KMS-11 (cell line): Measurements from ENCODE around the gene AP3S1.

Experiments
- H2AFZ ChIP-seq: fragments of 200-600 bp; sonication (generic); 2 replicates; pipeline ENCODE4 v1.6.1; 2016; ENCODE audit warnings: antibody characterized with exemption, mixed run types, low read depth
- H3K27ac ChIP-seq: fragments of 200-600 bp; sonication (generic); 2 replicates; pipeline ENCODE4 v1.6.1; 2016; ENCODE audit warnings: mild to moderate bottlenecking, mixed run types
- H3K27me3 ChIP-seq: fragments of 200-600 bp; sonication (generic); 2 replicates; pipeline ENCODE4 v1.6.1; 2017; ENCODE audit warnings: mild to moderate bottlenecking, low read depth, mixed run types, moderate library complexity; ENCODE audit not compliant: insufficient read depth
- H3K36me3 ChIP-seq: fragments of 200-600 bp; sonication (generic); 2 replicates; pipeline ENCODE4 v1.6.1; 2017; ENCODE audit warnings: mild to moderate bottlenecking, mixed run types; ENCODE audit not compliant: insufficient read depth
- H3K4me1 ChIP-seq: fragments of 200-600 bp; sonication (generic); 2 replicates; pipeline ENCODE4 v1.6.1; 2016; ENCODE audit warnings: mild to moderate bottlenecking, low read depth, mixed run types; ENCODE audit not compliant: poor library complexity, severe bottlenecking
- H3K4me2 ChIP-seq: fragments of 200-600 bp; sonication (generic); 2 replicates; pipeline ENCODE4 v1.7.0; 2016; ENCODE audit warnings: mild to moderate bottlenecking, mixed run types
- H3K4me3 ChIP-seq: fragments of 200-600 bp; sonication (generic); IDR thresholded peaks from 2 replicates; pipeline ENCODE4 v1.6.1; 2017; ENCODE audit warnings: low read depth, low read length, mixed read lengths; ENCODE audit not compliant: insufficient read depth
- H3K79me2 ChIP-seq: fragments of 200-600 bp; sonication (generic); 2 replicates; pipeline ENCODE4 v1.6.1; 2016; ENCODE audit warnings: low read depth, mixed run types; ENCODE audit not compliant: insufficient read depth
- H3K9ac ChIP-seq: fragments of 200-600 bp; sonication (generic); 2 replicates; pipeline ENCODE4 v1.6.1; 2016; ENCODE audit warnings: mild to moderate bottlenecking, mixed run types
- H4K20me1 ChIP-seq: fragments of 200-600 bp; sonication (generic); 2 replicates; pipeline ENCODE4 v1.6.1; 2016; ENCODE audit warnings: mild to moderate bottlenecking, mixed run types; ENCODE audit not compliant: insufficient read depth
- TF ChIP-seq, protein P1 (sequence below): fragments of 200-600 bp; sonication (generic); conservative IDR thresholded peaks from 2 replicates; pipeline ENCODE4 v1.6.1; 2017; ENCODE audit warnings: low read depth, mild to moderate bottlenecking, antibody characterized with exemption, low read length, moderate library complexity, mixed read lengths

Gene AP3S1

DNA sequence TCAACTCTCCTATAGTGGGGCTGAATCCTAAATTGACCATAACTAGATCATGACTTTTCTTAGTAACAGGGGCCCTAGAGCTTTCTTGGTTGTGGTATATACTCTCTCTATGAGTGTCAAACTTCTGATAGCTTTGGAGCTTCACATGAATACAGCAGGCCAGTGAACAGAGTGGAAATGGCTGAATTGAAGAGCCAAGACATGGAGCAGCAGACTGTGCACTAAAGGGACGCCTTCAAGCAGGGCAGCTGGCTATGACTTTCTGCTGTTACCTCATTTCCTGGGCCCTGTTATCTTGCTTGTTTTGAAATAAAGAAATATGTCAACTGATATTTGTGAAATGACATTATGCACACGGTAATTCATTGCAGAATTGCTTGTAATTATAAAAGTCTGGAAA is 41.6 kb upstream of the AP3S1 start:
- no peaks in the 10 kb centered on the region for H4K20me1 ChIP-seq
- no peak overlapping the region for H3K4me2 ChIP-seq

DNA sequence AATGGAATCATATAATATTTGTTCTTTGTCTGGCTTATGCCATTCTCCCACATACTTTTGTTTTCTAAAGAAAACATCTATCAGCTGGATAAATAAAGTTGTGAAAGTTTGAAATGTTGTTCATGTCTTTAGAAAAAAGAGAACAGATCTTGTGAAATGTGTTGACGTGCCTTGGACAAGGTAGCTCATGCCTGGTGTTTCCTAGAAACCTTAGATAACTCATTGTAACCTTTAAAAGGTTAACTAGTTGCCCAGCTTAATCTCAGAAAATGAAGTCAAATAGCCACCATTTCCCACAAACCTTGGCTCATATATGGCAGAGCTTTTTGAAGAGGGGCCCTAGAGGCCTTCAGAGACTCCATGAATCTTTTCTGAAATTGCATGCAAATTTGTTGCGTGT is 40.6 kb upstream of the AP3S1 start:
- no peak overlapping the region for H3K9ac ChIP-seq
- H3K79me2 ChIP-seq = no peaks in the 10 kb centered on the region
- TF ChIP-seq, protein P1, sequence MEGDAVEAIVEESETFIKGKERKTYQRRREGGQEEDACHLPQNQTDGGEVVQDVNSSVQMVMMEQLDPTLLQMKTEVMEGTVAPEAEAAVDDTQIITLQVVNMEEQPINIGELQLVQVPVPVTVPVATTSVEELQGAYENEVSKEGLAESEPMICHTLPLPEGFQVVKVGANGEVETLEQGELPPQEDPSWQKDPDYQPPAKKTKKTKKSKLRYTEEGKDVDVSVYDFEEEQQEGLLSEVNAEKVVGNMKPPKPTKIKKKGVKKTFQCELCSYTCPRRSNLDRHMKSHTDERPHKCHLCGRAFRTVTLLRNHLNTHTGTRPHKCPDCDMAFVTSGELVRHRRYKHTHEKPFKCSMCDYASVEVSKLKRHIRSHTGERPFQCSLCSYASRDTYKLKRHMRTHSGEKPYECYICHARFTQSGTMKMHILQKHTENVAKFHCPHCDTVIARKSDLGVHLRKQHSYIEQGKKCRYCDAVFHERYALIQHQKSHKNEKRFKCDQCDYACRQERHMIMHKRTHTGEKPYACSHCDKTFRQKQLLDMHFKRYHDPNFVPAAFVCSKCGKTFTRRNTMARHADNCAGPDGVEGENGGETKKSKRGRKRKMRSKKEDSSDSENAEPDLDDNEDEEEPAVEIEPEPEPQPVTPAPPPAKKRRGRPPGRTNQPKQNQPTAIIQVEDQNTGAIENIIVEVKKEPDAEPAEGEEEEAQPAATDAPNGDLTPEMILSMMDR = no peak
- no peaks in the 10 kb centered on the region for H3K27me3 ChIP-seq
- no peak overlapping the region for H2AFZ ChIP-seq
- H4K20me1 ChIP-seq = no peaks in the 10 kb centered on the region
- no peaks in the 10 kb centered on the region for H3K4me1 ChIP-seq
- no peak overlapping the region for H3K27ac ChIP-seq
- no peak overlapping the region for H3K4me2 ChIP-seq
- no peak overlapping the region for H3K4me3 ChIP-seq
- no peaks in the 10 kb centered on the region for H3K36me3 ChIP-seq

More for the DNA sequence above, 41.6 kb upstream of the AP3S1 start:
- Histone ChIP-seq H3K27me3 (no peaks in the 10 kb centered on the region), H3K4me1 (no peaks in the 10 kb centered on the region), H3K4me3 (no peak overlapping the region), H3K79me2 (no peaks in the 10 kb centered on the region), H3K27ac (no peak overlapping the region), H3K36me3 (no peaks in the 10 kb centered on the region), H2AFZ (no peak overlapping the region), H3K9ac (no peak overlapping the region)
- TF ChIP-seq, protein P1 = no peak

DNA sequence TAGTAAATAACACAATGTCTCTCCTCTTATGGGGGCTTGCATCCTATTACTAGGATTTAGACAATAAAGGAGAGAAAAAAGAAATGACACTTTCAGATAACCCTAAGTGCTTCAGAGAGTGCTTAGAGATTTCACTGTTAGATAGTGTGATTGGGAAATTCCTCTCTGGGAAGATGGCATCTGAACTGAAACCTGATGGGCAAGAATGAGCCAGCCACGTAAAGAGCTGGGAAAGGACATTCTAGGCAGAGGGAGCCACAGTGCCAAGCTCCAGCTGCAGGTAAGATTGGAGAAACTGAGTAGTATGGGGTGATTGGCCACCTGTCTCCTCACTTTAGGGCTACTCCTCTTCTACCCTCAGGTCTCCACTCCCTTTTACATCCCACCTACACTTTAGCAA is 39.8 kb upstream of the AP3S1 start:
- Histone ChIP-seq H3K27ac (no peak overlapping the region), H3K79me2 (no peaks in the 10 kb centered on the region), H3K36me3 (no peaks in the 10 kb centered on the region), H4K20me1 (no peaks in the 10 kb centered on the region), H3K9ac (no peak overlapping the region), H2AFZ (no peak overlapping the region), H3K4me1 (no peaks in the 10 kb centered on the region), H3K27me3 (no peaks in the 10 kb centered on the region), H3K4me2 (no peak overlapping the region), H3K4me3 (no peak overlapping the region)
- TF ChIP-seq, protein P1 = no peak

DNA sequence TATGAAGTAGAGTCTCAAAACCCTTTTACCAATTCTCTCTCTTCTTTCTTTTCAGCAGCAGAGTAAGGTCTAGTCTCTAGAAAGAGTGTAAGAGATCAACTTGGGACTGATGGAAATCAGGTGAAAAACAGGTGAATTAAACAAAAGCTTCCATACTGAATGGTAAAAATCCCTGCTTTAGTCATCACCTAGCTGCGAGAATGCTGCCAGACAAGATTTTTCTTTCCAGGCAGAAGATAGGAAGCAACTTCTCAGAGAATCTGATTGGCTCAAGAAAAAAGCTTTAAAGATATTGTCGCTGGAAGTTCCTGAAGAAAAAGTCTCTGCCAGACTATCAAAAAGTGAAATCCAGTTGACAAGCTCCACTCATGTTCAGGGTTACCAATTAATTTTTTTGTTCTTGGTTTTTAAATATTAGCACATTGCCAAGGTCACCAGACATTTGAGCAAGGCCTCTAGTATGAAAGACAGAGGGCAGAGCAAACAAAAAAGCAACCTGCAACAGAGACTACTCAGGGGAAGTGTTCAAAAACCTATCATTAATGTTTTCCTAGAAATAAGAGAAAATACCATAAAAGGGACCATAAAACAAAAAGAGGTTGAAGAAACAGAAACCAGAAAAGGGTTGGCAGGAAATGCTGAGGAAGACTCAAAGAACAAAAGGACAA is 34.6 kb upstream of the AP3S1 start:
- no peak overlapping the region for H2AFZ ChIP-seq
- H3K36me3 ChIP-seq = no peaks in the 10 kb centered on the region
- no peaks in the 10 kb centered on the region for H3K27me3 ChIP-seq
- no peak overlapping the region for H3K9ac ChIP-seq
- TF ChIP-seq, protein P1 = no peak
- no peak overlapping the region for H3K27ac ChIP-seq
- no peak overlapping the region for H3K4me2 ChIP-seq
- H3K4me3 ChIP-seq = no peak overlapping the region
- no peaks in the 10 kb centered on the region for H4K20me1 ChIP-seq
- no peaks in the 10 kb centered on the region for H3K4me1 ChIP-seq
- H3K79me2 ChIP-seq = no peaks in the 10 kb centered on the region
